Tibial artery (tissue), 4 donors: Measurements from ENCODE around the gene MSI2.

Experiments used
- DNase-seq, 2 donors: peaks; one replicate each; pipeline ENCODE4 v3.0.0-alpha.2; 2019
- H3K27ac ChIP-seq, 2 donors: fragments of 200-600 bp; sonication (generic) in 1 of 2; 1 replicate in 1 of 2; 2 replicates in 1 of 2; pipeline ENCODE4 v1.5.1; 2018 to 2019; ENCODE audit warnings: mild to moderate bottlenecking in 1 of 2
- H3K27me3 ChIP-seq, 2 donors: fragments of 200-600 bp; sonication (generic) in 1 of 2; one replicate each; pipeline versions ENCODE4 v1.5.1 to v1.6.0; 2016 to 2019
- H3K36me3 ChIP-seq, 3 donors: fragments of 200-600 bp; sonication (generic) in 2 of 3; one replicate each; pipeline ENCODE4 v1.5.1; 2016 to 2019; ENCODE audit warnings: mild to moderate bottlenecking in 2 of 3
- H3K4me1 ChIP-seq, 4 donors: fragments of 200-600 bp; sonication (generic) in 2 of 4; 1 replicate in 3 of 4; 2 replicates in 1 of 4; pipeline ENCODE4 v1.5.1; 2016 to 2019
- H3K4me3 ChIP-seq, 2 donors: fragments of 200-600 bp; sonication (generic) in 1 of 2; 1 replicate in 1 of 2; 2 replicates in 1 of 2; pipeline ENCODE4 v1.5.1; 2018 to 2019; ENCODE audit warnings: mild to moderate bottlenecking in 2 of 2
- H3K9me3 ChIP-seq, 3 donors: fragments of 200-600 bp; sonication (generic) in 1 of 3; one replicate each; pipeline ENCODE4 v1.5.1; 2016 to 2019
- intact Hi-C: fragments of 100-400 bp; cut with DNase I; formaldehyde crosslinking; loops from one replicate; pipeline ENCODE4 v1.15.0; 2023; ENCODE audit warnings: low total_unique reads
- TF ChIP-seq, protein P1 (sequence below), 2 experiments: fragments of 200-600 bp in 1 of 2; fragments of 450-650 bp in 1 of 2; IDR thresholded peaks; one replicate each; pipeline ENCODE4 v1.5.1; 2017 to 2019; ENCODE audit warnings: antibody characterized with exemption in 2 of 2, mild to moderate bottlenecking in 1 of 2, moderate library complexity in 1 of 2

The MSI2 gene

DNA sequence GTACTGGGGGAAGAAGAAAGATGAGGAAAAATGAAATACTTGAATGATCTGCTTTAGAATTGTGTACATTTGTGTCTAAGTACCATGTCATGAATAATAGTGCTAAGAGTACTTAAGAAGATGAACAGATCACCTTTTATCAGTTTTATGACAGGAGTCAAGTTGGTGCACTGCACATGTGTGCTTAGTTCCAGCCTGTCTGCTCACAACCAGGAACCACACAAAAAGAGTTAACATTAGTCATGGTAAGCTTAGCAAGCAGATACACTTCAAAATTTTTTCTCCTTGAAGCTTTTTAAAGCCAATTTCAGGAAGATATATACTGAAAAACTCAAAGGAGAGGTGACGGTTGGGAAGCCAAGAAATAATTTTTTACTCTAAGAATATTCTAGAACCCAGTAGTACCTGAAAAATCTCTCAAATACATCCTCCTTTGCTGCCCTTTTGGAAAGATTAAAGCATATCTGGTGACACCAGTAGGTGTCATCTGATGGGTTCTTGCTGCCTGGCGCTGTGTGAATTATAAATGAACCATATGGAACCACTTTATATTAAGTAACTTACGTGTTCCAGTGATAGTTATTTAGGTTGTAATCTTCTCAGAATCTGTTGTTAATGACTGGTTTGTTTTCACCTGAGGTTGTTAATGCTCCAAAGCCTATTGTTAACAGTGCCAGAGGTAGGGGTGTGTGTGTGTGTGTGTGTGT lies 93.4 kb downstream of the MSI2 start:
- intact Hi-C loops: no loop called here
- H3K4me1 ChIP-seq: peaks cover 0 to 10% (median 2%) of the 10 kb centered on the region in 4 donors
- H3K36me3 ChIP-seq: peaks cover 0 to 7% (median 4%) of the 10 kb centered on the region in 3 donors
- TF ChIP-seq, protein P1, sequence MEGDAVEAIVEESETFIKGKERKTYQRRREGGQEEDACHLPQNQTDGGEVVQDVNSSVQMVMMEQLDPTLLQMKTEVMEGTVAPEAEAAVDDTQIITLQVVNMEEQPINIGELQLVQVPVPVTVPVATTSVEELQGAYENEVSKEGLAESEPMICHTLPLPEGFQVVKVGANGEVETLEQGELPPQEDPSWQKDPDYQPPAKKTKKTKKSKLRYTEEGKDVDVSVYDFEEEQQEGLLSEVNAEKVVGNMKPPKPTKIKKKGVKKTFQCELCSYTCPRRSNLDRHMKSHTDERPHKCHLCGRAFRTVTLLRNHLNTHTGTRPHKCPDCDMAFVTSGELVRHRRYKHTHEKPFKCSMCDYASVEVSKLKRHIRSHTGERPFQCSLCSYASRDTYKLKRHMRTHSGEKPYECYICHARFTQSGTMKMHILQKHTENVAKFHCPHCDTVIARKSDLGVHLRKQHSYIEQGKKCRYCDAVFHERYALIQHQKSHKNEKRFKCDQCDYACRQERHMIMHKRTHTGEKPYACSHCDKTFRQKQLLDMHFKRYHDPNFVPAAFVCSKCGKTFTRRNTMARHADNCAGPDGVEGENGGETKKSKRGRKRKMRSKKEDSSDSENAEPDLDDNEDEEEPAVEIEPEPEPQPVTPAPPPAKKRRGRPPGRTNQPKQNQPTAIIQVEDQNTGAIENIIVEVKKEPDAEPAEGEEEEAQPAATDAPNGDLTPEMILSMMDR (IDR thresholded peaks at IDR 0.05): no peak
- H3K27ac ChIP-seq: no peak overlapping the region
- H3K4me3 ChIP-seq: no peak overlapping the region
- H3K9me3 ChIP-seq: no peaks in the 10 kb centered on the region
- DNase-seq: no peak
- no peaks in the 10 kb centered on the region for H3K27me3 ChIP-seq

DNA sequence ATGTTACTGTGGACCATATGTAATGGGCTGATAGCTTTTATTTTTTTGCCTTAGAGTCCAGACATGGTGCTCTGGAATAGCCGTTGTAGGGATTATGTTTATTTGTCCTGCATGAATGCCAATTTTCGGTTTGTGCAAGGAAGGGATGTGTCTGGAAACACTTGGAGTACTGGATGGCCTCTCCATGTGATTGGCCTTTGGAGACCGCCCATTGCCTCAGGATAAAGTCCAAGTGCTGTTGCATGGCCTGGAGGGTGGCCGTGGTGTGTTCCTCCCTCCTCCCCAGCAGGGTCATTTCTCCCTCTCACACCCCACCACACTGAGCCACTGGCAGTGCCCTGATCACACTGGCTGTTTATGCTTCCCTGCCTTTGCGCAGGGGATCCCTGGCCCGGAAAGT lies 93.9 kb downstream of the MSI2 start:
- H3K27ac ChIP-seq: no peak overlapping the region
- no peak overlapping the region for H3K4me3 ChIP-seq
- H3K36me3 ChIP-seq: peaks cover 0 to 7% (median 4%) of the 10 kb centered on the region in 3 donors
- peak; percentile 72 to 79 for DNase-seq
- TF ChIP-seq, protein P1 (IDR thresholded peaks at IDR 0.05): no peak
- H3K27me3 ChIP-seq: no peaks in the 10 kb centered on the region
- H3K9me3 ChIP-seq: no peaks in the 10 kb centered on the region
- intact Hi-C loops: no loop called here
- peaks cover 0 to 10% (median 2%) of the 10 kb centered on the region in 4 donors for H3K4me1 ChIP-seq

DNA sequence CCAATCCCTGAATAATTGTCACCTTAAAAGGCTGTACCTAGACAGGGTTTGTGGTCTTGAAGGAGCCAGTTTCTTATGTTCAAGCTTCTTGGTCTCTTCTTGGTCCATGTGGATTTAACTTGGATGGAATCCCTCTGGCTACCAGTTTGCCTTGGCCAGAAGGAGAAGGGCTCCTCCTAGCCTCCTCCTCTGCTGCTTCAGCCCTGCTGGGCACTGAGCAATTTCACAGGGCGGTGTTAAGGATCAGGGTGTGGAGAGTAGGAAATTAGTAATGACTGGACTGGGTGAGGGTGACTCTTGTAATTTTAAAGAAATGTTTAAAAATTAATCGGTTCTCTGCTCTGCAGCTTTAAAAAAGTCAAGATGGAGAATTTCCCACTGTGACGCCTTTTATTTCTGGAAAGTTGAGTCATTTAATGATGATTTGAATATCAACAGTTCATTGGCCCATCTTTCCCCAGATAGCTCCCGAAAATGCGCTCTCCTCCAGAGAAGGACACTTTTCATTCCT lies 96.4 kb downstream of the MSI2 start:
- H3K4me1 ChIP-seq: peaks cover 0 to 10% (median 6%) of the 10 kb centered on the region in 4 donors
- no peaks in the 10 kb centered on the region for H3K9me3 ChIP-seq
- no peaks in the 10 kb centered on the region for H3K27me3 ChIP-seq
- intact Hi-C loops: no loop called here
- peaks cover 0 to 6% (median 4%) of the 10 kb centered on the region in 3 donors for H3K36me3 ChIP-seq
- TF ChIP-seq, protein P1 (IDR thresholded peaks at IDR 0.05): no peak
- H3K4me3 ChIP-seq: no peak overlapping the region
- H3K27ac ChIP-seq: no peak overlapping the region
- DNase-seq: peak in 1 of 2 donors; percentile 35

DNA sequence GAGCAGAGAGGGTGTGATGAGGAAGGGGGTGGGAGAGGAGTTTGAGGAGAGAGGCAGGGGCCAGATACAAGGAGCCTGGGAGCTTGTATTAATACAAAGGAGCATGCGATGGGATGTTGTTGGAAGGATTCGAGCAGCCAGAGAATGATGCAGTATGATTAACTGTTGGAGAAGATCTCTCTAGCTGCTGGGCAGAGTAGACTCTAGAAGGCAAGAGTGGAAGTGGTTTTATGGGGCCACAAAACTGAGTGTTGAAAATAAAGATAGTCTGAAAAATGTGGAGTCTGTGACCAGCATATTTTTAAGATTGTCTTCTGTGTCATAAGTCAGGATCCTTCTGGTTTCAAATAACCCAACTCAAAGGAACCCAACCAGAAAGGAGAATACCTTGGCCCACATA lies 98.3 kb downstream of the MSI2 start:
- H3K4me1 ChIP-seq: peaks cover 0 to 9% (median 6%) of the 10 kb centered on the region in 4 donors
- no peaks in the 10 kb centered on the region for H3K27me3 ChIP-seq
- TF ChIP-seq, protein P1 (IDR thresholded peaks at IDR 0.05): no peak
- H3K36me3 ChIP-seq: no peaks in the 10 kb centered on the region
- H3K27ac ChIP-seq: no peak overlapping the region
- DNase-seq: no peak
- H3K4me3 ChIP-seq: no peak overlapping the region
- intact Hi-C loops: no loop called here
- H3K9me3 ChIP-seq: no peaks in the 10 kb centered on the region

DNA sequence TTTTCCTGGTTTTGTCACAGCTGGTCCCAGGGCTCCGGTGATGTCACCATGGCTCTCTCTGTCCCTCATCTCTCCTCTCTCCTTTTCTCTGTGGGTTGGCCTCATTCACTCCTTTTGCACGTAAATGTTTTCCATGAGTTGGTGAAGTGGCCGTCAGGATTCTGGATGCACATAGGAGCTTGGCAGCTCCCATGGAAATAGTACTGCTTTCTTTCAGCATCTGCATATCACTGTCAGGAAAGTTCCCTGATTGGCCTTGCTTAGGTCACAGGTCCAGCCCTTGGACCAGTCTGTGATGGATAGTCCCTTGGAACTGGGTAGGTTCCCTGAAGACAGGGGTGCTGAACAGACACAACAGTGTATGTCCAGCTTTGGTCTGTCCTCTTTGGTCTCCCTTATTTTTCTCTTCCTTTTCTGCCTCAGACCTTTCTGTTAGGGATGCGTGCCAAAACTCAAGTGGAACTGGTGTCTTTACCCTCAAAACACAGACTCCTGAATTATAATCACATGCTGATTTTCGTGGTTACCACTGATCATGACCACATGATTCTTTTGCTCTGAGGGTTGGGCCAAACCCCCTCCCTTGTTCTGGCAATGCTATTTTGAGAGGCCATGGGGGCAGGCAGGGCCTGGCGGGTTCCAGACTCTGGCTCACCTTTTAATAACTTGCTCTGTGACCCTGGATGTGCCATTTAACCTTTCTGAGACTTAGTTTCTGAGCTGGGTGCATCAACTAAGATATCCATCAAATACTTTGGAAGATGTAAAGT lies 99.0 kb downstream of the MSI2 start:
- DNase-seq: no peak
- no peak overlapping the region for H3K4me3 ChIP-seq
- TF ChIP-seq, protein P1 (IDR thresholded peaks at IDR 0.05): no peak
- no peaks in the 10 kb centered on the region for H3K9me3 ChIP-seq
- no peaks in the 10 kb centered on the region for H3K27me3 ChIP-seq
- H3K4me1 ChIP-seq: peaks cover 0 to 9% (median 3%) of the 10 kb centered on the region in 4 donors
- intact Hi-C loops: no loop called here
- H3K27ac ChIP-seq: no peak overlapping the region
- H3K36me3 ChIP-seq: no peaks in the 10 kb centered on the region
